OCI-LY7 (cell line): ENCODE data around the gene IZUMO4. TPM values are rescaled to one million over a fixed set of nuclear protein-coding genes. Genes with fewer than 3 reads are reported as not detected.

Experiments used
- BruUV-seq: library from RNA; stranded (reverse); fragments of 400-500 nt; replicated peaks from 2 replicates; lab custom pipeline; 2021; lab: Mats Ljungman, UMichigan
- CTCF ChIA-PET: fragments of 300-600 bp; sonication (Branson Sonifier 250); formaldehyde crosslinking; loops from one replicate; lab custom pipeline; 2022; ENCODE audit warnings: antibody characterized with exemption; ENCODE audit not compliant: unreplicated experiment; lab: Charles Lee
- POLR2A ChIA-PET: fragments of 300-600 bp; sonication (Branson Sonifier 250); formaldehyde crosslinking; loops from one replicate; lab custom pipeline; 2022; ENCODE audit warnings: antibody characterized with exemption; lab: Charles Lee
- DNase-seq: peaks from one replicate; pipeline ENCODE4 v3.0.0-alpha.2; 2015; ENCODE audit warnings: low spot score
- H2AFZ ChIP-seq: fragments of 200-600 bp; sonication (generic), shearing (Covaris generic); 2 replicates; pipeline ENCODE4 v1.6.1; 2014; ENCODE audit warnings: mild to moderate bottlenecking, antibody characterized with exemption, low read length, moderate library complexity
- H3K27ac ChIP-seq: fragments of 200-600 bp; sonication (generic); 2 replicates; pipeline ENCODE4 v1.5.1; 2014; ENCODE audit warnings: mixed run types, low read depth, mild to moderate bottlenecking, moderate library complexity, low read length, inconsistent platforms; ENCODE audit not compliant: poor library complexity, severe bottlenecking
- H3K36me3 ChIP-seq: fragments of 200-600 bp; sonication (generic); 2 replicates; pipeline ENCODE4 v1.6.1; 2014; ENCODE audit warnings: mild to moderate bottlenecking, antibody characterized with exemption, low read length, moderate library complexity, mixed read lengths; ENCODE audit not compliant: insufficient read depth
- H3K4me1 ChIP-seq: fragments of 200-600 bp; sonication (generic); 2 replicates; pipeline ENCODE4 v1.5.1; 2014; ENCODE audit warnings: mild to moderate bottlenecking, low read length; ENCODE audit not compliant: insufficient read depth, poor library complexity, severe bottlenecking
- H3K4me2 ChIP-seq: fragments of 200-600 bp; sonication (generic); 2 replicates; pipeline ENCODE4 v1.6.1; 2014; ENCODE audit warnings: mild to moderate bottlenecking, low read length
- H3K4me3 ChIP-seq: fragments of 200-600 bp; sonication (generic); 2 replicates; pipeline ENCODE4 v1.5.1; 2014; ENCODE audit warnings: mild to moderate bottlenecking, low read depth, low read length; ENCODE audit not compliant: poor library complexity, severe bottlenecking
- H3K79me2 ChIP-seq: fragments of 200-600 bp; sonication (generic); 2 replicates; pipeline ENCODE4 v1.6.1; 2016; ENCODE audit warnings: low read depth, mild to moderate bottlenecking, low read length, moderate library complexity, mixed read lengths; ENCODE audit not compliant: insufficient read depth
- H3K9me2 ChIP-seq: fragments of 200-600 bp; sonication (generic); 2 replicates; pipeline ENCODE4 v1.6.1; 2016; ENCODE audit warnings: mild to moderate bottlenecking, low read length, mixed read lengths; ENCODE audit not compliant: insufficient read depth
- H3K9me3 ChIP-seq: fragments of 200-600 bp; sonication (generic); 2 replicates; pipeline ENCODE4 v1.6.1; 2014; ENCODE audit warnings: mild to moderate bottlenecking, mixed run types, low read length, mixed read lengths
- H4K20me1 ChIP-seq: fragments of 200-600 bp; sonication (generic); 2 replicates; pipeline ENCODE4 v1.6.1; 2014; ENCODE audit warnings: mild to moderate bottlenecking, antibody characterized with exemption, low read length, moderate library complexity, mixed read lengths; ENCODE audit not compliant: insufficient read depth
- EZH2phosphoT487 ChIP-seq: fragments of 200-600 bp; sonication (generic); IDR thresholded peaks from 2 replicates; pipeline ENCODE4 v1.6.1; 2018; ENCODE audit warnings: low read depth, borderline replicate concordance, mild to moderate bottlenecking, mixed run types, antibody characterized with exemption, low read length, moderate library complexity, mixed read lengths
- intact Hi-C: fragments of 100-400 bp; cut with micrococcal nuclease; formaldehyde crosslinking; loops from one replicate; pipeline ENCODE4 v1.10.0; 2022; ENCODE audit not compliant: unreplicated experiment
- total RNA-seq, 2 experiments: library from RNA; depleted of rRNA in 1 of 2; stranded (reverse); fragments of >200 nt in 1 of 2; shearing (Covaris generic) in 1 of 2; gene quantifications; 2 replicates each; pipeline ENCODE4 v1.2.3, GENCODE V29; 2014 to 2022
- TF ChIP-seq, protein P1 (sequence below): fragments of 200-600 bp; sonication (generic); conservative IDR thresholded peaks from 2 replicates; pipeline ENCODE4 v1.5.1; 2014; ENCODE audit warnings: mild to moderate bottlenecking, antibody characterized with exemption, low read length, moderate library complexity, mixed read lengths

Gene IZUMO4
- total RNA-seq, 2 experiments from 2014 or later = 7.3 to 12.9 TPM

DNA sequence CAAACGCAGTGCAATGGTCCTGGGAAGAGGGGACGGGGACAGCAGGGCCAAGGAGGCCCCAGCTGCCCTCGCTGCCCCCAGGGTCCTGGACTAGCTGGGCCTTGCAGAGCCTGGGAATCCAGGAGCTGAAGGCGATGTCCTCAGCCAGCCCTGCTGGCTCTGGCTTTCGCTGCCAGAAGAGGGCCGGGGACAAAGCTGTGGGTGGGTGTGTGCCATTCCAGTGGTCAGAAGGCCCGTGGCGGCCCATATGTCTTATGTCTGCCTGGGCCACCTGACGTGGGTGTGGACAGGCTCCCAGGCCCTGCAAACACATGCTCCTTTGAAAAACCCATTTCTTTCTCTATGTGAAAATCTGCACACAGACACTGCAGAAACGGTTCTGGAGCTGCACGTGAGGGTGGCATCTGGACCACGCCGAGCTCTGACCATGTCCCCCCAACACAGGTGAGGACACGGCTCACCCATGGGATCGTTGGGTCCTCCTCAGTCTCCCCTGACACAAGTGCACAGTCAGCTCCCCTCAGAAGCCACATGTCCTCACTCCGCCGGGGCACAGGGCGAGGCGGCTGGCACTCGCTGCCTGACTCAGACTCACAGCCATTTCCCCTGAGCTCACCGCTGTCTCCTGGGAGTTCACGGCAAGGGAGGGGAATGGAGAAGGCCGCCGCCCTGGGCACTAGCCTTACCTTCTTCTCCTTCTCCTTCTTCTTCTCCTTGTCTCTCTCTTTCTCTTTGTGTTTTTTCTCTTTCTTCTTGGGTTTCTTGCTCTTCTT lies 16.9 kb downstream of the IZUMO4 start:
- Histone ChIP-seq H3K4me1 (no peaks in the 10 kb centered on the region), H3K4me3 (no peak overlapping the region), H3K4me2 (no peak overlapping the region), H3K36me3 (peaks cover 96% of the 10 kb centered on the region), H3K9me2 (no peaks in the 10 kb centered on the region), H3K27ac (no peak overlapping the region), H3K79me2 (no peaks in the 10 kb centered on the region), H3K9me3 (no peaks in the 10 kb centered on the region), H4K20me1 (no peaks in the 10 kb centered on the region), H2AFZ (no peak overlapping the region)
- no TSS peak for BruUV-seq
- TF ChIP-seq, protein P1, sequence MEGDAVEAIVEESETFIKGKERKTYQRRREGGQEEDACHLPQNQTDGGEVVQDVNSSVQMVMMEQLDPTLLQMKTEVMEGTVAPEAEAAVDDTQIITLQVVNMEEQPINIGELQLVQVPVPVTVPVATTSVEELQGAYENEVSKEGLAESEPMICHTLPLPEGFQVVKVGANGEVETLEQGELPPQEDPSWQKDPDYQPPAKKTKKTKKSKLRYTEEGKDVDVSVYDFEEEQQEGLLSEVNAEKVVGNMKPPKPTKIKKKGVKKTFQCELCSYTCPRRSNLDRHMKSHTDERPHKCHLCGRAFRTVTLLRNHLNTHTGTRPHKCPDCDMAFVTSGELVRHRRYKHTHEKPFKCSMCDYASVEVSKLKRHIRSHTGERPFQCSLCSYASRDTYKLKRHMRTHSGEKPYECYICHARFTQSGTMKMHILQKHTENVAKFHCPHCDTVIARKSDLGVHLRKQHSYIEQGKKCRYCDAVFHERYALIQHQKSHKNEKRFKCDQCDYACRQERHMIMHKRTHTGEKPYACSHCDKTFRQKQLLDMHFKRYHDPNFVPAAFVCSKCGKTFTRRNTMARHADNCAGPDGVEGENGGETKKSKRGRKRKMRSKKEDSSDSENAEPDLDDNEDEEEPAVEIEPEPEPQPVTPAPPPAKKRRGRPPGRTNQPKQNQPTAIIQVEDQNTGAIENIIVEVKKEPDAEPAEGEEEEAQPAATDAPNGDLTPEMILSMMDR = no peak
- TF ChIP-seq EZH2phosphoT487 = no peak
- ChIA-PET POLR2A (interaction anchor here (0.5 kb wide), 1 partner anchor 110 kb away, joined by 3 read pairs; no protein-coding TSS in a partner anchor), CTCF (no interaction called here)
- no peak for DNase-seq
- intact Hi-C loops = no loop called here

GRCh38 chr19:2114218-2114617 lies 17.5 kb downstream of the IZUMO4 start:
- CTCF ChIA-PET = no interaction called here
- intact Hi-C loops = no loop called here
- Histone ChIP-seq H3K4me2 (no peak overlapping the region), H3K9me3 (no peaks in the 10 kb centered on the region), H3K9me2 (no peaks in the 10 kb centered on the region), H4K20me1 (no peaks in the 10 kb centered on the region), H2AFZ (no peak overlapping the region), H3K36me3 (peaks cover 96% of the 10 kb centered on the region), H3K79me2 (no peaks in the 10 kb centered on the region), H3K27ac (no peak overlapping the region), H3K4me3 (no peak overlapping the region), H3K4me1 (no peaks in the 10 kb centered on the region)
- POLR2A ChIA-PET = no interaction called here
- TF ChIP-seq, protein P1 = no peak
- no peak for TF ChIP-seq EZH2phosphoT487
- BruUV-seq = no TSS peak
- DNase-seq = no peak

DNA sequence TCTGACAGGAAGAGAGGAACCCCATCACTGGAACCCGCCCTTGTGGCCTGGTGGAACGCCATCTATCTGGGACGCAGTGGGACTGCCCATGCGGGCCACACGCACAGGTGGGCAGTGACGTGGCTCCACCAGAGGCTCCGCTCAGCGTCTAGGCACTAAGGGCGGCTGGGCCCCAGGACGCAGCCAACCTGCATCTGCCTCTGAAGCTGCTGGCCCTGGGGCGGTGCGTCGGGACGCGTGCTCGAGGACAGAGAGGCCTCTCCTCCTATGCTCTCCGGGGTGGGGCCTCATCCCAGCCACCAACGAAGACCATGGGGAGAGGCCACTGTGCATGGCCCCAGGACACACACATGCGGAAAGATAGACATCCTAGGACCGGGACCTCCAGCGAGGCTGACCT lies 18.1 kb downstream of the IZUMO4 start:
- Histone ChIP-seq H3K9me2 (no peaks in the 10 kb centered on the region), H3K27ac (no peak overlapping the region), H3K4me1 (no peaks in the 10 kb centered on the region), H3K9me3 (no peaks in the 10 kb centered on the region), H2AFZ (no peak overlapping the region), H3K36me3 (peaks cover 92% of the 10 kb centered on the region), H4K20me1 (no peaks in the 10 kb centered on the region), H3K4me2 (no peak overlapping the region), H3K79me2 (no peaks in the 10 kb centered on the region), H3K4me3 (no peak overlapping the region)
- CTCF ChIA-PET = no interaction called here
- no peak for DNase-seq
- intact Hi-C loops = no loop called here
- no TSS peak for BruUV-seq
- TF ChIP-seq EZH2phosphoT487 = no peak
- TF ChIP-seq, protein P1 = no peak
- POLR2A ChIA-PET = no interaction called here
